VCaP (cell line): Measurements from ENCODE around the gene LHX5.

ENCODE experiments used
- H3K27ac ChIP-seq: fragments of 450-650 bp; 2 replicates; pipeline ENCODE4 v1.5.1; 2017
- TF ChIP-seq, protein P1 (sequence below): fragments of 450-650 bp; conservative IDR thresholded peaks from 2 replicates; pipeline ENCODE4 v1.5.1; 2017; ENCODE audit warnings: mild to moderate bottlenecking, moderate library complexity

The LHX5 gene

DNA sequence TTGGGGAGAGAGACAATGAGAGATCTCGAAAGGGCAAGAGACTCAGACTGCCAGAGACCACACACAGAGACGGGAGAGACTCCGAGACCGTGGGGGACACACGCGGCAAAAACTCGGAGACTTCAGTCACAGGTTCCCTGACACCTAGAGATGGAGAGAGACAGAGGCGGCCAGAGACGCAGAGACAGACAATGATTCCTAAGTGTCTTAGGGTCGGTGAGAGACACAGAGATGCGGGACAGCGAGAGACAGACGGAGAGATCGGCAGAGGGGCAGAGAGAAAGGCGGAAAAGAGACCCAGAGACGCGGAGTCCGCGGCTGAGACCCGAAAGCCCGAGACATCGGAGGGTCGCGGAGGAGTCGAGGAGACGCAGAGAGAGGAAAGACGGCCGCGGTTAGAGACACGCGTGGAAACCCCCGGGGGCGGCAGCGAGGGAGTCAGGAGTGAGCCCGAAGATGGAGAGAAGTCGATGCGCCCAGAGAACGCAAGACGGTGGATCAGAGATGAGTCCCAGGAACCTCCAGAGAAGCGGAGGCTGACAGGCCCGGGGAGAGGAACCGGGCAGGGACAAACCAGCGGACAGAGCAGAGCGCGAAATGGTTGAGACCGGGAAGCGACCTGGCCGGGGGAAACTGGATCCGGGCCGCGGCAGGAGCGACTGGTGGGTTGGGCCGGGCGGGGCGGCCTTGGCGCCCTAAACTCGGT is 7.8 kb downstream of the LHX5 start:
- H3K27ac ChIP-seq, result no peak overlapping the region
- TF ChIP-seq, protein P1, sequence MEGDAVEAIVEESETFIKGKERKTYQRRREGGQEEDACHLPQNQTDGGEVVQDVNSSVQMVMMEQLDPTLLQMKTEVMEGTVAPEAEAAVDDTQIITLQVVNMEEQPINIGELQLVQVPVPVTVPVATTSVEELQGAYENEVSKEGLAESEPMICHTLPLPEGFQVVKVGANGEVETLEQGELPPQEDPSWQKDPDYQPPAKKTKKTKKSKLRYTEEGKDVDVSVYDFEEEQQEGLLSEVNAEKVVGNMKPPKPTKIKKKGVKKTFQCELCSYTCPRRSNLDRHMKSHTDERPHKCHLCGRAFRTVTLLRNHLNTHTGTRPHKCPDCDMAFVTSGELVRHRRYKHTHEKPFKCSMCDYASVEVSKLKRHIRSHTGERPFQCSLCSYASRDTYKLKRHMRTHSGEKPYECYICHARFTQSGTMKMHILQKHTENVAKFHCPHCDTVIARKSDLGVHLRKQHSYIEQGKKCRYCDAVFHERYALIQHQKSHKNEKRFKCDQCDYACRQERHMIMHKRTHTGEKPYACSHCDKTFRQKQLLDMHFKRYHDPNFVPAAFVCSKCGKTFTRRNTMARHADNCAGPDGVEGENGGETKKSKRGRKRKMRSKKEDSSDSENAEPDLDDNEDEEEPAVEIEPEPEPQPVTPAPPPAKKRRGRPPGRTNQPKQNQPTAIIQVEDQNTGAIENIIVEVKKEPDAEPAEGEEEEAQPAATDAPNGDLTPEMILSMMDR, result no peak

DNA sequence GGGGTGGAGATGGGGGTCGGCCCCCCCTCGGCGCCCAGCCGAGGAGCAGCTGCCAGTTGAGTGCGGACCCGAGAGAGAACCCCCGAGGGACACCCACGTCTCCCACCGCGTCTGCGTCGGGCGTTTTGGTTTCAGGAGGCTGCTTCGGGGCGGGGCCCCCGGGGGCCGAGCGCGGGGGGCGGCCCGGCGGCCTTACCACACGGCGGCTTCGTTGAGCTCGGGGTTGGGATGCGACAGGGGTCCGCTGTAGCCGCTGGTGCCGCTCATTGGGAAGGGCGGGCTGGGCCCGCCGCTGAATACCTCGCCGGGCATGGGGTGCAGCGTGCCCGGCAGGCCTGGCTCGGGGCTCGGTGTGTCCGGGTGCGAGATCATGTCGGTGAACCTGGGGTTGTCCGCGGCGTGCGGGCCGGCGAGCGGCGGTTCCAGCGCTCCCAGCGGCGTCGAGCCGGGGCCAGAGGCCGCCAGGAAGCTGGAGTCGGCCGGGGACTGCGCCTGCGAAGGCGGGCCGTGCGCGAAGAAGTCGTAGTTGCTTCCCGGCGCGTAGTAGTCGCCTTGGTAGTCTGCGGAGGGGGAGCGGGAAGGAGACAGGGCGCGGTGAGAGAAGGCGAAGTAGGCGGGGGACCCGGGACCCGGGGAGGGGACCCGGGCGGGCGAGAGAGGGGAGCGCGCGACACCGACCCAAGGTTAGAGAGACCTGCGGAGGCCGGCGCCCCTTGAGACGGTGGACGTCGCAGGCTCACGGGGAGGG is 8.5 kb downstream of the LHX5 start:
- H3K27ac ChIP-seq, result no peak overlapping the region
- TF ChIP-seq, protein P1, result no peak

DNA sequence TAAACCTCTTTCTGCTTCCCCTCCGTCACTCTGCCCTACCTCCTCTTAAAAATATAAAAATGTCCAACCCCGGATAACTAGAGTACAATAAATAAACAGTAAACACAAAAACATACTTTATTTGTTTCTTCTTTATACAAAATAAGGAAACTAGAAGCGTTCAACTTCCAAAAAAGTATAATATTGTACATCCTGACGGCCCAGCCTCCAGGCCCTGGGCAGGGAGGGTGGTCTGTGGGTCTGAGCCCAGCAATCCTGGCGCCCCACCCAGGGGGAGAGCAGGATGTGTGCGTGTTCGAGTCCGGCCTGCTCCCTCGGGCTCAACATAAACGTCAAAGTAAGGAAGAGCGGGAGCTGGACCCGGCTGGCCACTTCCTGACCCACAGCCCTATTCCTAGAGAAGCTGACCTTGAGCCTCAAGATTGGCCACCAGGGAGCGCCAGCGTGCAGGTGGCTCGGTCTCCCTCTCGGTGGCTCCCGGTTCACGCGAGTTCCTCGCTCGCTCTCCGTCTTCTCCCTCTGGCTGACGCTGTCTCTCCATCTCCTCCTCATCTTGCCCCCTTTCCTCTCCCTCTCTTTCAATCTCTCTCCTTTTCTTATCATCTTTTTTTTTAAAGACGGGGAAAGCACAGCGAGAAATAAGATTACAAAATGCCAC is 9.4 kb downstream of the LHX5 start:
- H3K27ac ChIP-seq, result no peak overlapping the region
- TF ChIP-seq, protein P1, result peak; percentile 96

DNA sequence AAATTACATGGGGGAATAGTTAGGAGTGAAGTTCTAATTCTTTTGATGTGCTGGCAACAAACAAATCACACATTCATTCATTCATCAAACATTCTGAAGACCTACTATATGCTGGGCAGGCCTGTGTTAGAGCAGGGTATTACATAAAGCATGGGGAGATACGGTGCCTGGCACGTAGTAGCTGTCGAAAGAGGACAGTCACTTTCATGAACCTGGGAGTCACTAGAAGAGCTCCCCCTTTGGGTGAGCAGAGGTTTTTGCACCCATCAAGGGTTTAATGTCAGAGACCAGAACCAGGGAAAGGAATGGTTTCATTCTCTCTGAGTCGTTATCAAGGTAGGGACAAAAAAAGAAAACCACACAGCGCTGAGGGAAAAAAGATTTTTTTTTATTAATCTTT is 10.0 kb downstream of the LHX5 start:
- TF ChIP-seq, protein P1, result no peak
- no peak overlapping the region for H3K27ac ChIP-seq

DNA sequence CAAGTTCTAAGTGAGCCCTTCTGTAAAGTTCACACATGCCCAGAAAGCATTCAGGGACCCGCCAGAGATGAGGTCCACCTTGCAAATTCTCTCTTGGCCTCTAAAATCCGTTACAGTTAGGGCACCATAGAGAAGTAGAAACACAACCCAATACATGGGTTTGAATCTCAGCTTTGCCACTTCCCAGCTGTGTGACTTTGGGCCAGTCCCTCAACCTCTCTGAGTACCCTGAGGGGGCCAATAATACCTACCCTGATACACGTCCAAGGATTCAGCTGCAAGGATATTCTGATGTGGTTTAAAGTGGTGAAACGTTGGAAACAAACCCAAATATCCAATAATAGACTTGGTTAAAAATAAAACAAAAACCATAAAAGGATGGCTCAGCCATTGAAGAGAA is 11.7 kb downstream of the LHX5 start:
- TF ChIP-seq, protein P1, result no peak
- no peak overlapping the region for H3K27ac ChIP-seq

DNA sequence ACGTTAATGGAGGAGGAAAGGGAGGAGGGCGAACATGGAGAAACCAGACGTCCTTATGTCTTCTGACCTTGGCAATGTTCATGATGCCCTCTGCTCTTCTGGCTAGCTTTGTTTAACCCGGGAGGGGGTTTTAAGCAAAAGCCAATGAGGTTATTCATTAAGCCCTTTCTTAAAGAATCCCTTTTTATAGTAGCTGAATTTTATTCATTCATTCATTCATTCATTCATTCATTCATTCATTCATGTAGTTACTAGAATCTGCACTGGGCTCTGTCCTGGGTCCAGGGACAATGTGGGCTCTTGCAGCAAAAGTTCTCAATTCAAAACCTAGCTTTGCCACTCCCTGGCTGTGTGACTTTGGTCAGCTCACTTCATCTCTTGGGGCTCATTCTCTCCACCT is 14.0 kb downstream of the LHX5 start:
- TF ChIP-seq, protein P1, result no peak
- no peak overlapping the region for H3K27ac ChIP-seq

DNA sequence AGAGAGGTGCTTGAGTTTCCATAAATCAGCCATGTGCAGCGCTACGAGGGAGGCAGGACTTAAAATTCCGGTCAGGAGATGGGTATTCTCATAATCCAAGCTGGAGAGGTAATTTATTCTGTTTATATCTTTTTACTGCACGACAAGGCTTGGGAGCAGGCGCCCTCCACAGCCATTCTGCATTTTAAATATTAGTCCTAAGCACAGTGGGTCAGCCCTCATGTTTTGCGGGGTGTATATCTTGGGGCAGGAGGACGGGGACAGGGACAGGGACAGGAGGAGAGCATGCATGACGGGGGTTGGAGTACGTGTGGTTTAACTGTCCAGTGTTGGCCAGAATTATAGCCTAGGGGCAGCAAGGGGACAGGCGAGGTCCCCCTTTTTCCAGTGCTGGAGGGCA is 14.5 kb downstream of the LHX5 start:
- H3K27ac ChIP-seq, result no peak overlapping the region
- TF ChIP-seq, protein P1, result no peak
